ENCODE results near the gene RBM4B. TPM values are rescaled to one million over a fixed set of nuclear protein-coding genes. Genes with fewer than 3 reads are reported as not detected.

Gene RBM4B
- total and polyA plus RNA-seq, 4 donors: 7.1 to 13.8 (median 10.6) TPM

GRCh38 chr11:66646828-66647227 is 30.9 kb downstream of the RBM4B start:
- TF ChIP-seq RAD21 (IDR thresholded peaks at IDR 0.05): no peak
- TF ChIP-seq YY1 (IDR thresholded peaks at IDR 0.05): no peak
- no peak for TF ChIP-seq SP1 (IDR thresholded peaks at IDR 0.05)
- TF ChIP-seq EGR1 (IDR thresholded peaks at IDR 0.05; ENCODE audit: low read depth in 2 of 2): no peak
- TF ChIP-seq HNF4G (IDR thresholded peaks at IDR 0.05): no peak
- TF ChIP-seq TAF1 (conservative IDR thresholded peaks at IDR 0.05): no peak
- TF ChIP-seq, protein P1, sequence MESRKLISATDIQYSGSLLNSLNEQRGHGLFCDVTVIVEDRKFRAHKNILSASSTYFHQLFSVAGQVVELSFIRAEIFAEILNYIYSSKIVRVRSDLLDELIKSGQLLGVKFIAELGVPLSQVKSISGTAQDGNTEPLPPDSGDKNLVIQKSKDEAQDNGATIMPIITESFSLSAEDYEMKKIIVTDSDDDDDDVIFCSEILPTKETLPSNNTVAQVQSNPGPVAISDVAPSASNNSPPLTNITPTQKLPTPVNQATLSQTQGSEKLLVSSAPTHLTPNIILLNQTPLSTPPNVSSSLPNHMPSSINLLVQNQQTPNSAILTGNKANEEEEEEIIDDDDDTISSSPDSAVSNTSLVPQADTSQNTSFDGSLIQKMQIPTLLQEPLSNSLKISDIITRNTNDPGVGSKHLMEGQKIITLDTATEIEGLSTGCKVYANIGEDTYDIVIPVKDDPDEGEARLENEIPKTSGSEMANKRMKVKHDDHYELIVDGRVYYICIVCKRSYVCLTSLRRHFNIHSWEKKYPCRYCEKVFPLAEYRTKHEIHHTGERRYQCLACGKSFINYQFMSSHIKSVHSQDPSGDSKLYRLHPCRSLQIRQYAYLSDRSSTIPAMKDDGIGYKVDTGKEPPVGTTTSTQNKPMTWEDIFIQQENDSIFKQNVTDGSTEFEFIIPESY (IDR thresholded peaks at IDR 0.05): no peak
- TF ChIP-seq, protein P2, sequence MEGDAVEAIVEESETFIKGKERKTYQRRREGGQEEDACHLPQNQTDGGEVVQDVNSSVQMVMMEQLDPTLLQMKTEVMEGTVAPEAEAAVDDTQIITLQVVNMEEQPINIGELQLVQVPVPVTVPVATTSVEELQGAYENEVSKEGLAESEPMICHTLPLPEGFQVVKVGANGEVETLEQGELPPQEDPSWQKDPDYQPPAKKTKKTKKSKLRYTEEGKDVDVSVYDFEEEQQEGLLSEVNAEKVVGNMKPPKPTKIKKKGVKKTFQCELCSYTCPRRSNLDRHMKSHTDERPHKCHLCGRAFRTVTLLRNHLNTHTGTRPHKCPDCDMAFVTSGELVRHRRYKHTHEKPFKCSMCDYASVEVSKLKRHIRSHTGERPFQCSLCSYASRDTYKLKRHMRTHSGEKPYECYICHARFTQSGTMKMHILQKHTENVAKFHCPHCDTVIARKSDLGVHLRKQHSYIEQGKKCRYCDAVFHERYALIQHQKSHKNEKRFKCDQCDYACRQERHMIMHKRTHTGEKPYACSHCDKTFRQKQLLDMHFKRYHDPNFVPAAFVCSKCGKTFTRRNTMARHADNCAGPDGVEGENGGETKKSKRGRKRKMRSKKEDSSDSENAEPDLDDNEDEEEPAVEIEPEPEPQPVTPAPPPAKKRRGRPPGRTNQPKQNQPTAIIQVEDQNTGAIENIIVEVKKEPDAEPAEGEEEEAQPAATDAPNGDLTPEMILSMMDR (IDR thresholded peaks at IDR 0.05; ENCODE audit: low read depth, low read length, missing input control): no peak
- TF ChIP-seq RXRA (IDR thresholded peaks at IDR 0.05): no peak
- TF ChIP-seq, protein P3, sequence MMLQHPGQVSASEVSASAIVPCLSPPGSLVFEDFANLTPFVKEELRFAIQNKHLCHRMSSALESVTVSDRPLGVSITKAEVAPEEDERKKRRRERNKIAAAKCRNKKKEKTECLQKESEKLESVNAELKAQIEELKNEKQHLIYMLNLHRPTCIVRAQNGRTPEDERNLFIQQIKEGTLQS (IDR thresholded peaks at IDR 0.05): no peak
- TF ChIP-seq FOXA2 (IDR thresholded peaks at IDR 0.05): no peak
- TF ChIP-seq, protein P4, sequence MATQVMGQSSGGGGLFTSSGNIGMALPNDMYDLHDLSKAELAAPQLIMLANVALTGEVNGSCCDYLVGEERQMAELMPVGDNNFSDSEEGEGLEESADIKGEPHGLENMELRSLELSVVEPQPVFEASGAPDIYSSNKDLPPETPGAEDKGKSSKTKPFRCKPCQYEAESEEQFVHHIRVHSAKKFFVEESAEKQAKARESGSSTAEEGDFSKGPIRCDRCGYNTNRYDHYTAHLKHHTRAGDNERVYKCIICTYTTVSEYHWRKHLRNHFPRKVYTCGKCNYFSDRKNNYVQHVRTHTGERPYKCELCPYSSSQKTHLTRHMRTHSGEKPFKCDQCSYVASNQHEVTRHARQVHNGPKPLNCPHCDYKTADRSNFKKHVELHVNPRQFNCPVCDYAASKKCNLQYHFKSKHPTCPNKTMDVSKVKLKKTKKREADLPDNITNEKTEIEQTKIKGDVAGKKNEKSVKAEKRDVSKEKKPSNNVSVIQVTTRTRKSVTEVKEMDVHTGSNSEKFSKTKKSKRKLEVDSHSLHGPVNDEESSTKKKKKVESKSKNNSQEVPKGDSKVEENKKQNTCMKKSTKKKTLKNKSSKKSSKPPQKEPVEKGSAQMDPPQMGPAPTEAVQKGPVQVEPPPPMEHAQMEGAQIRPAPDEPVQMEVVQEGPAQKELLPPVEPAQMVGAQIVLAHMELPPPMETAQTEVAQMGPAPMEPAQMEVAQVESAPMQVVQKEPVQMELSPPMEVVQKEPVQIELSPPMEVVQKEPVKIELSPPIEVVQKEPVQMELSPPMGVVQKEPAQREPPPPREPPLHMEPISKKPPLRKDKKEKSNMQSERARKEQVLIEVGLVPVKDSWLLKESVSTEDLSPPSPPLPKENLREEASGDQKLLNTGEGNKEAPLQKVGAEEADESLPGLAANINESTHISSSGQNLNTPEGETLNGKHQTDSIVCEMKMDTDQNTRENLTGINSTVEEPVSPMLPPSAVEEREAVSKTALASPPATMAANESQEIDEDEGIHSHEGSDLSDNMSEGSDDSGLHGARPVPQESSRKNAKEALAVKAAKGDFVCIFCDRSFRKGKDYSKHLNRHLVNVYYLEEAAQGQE (IDR thresholded peaks at IDR 0.05): no peak
- Histone ChIP-seq H3K9ac (ENCODE audit: low read depth in 1 of 2, low read length in 2 of 2) (no peak overlapping the region), H3K4me3 (ENCODE audit: low read depth in 1 of 3, low read length in 3 of 3) (no peak overlapping the region), H3K36me3 (ENCODE audit: control insufficient read depth in 4 of 4, insufficient read depth in 3 of 4, low read depth in 1 of 4, low read length in 3 of 4) (peaks cover 17 to 71% (median 49%) of the 10 kb centered on the region in 4 donors), H3K27ac (ENCODE audit: low read depth in 1 of 2, low read length in 2 of 2) (no peak overlapping the region), H3K9me3 (ENCODE audit: control insufficient read depth in 4 of 4, low read length in 3 of 4) (no peaks in the 10 kb centered on the region), H3K27me3 (ENCODE audit: control insufficient read depth in 4 of 4, insufficient read depth in 4 of 4, low read length in 3 of 4) (no peaks in the 10 kb centered on the region), H3K4me1 (ENCODE audit: control insufficient read depth in 4 of 4, insufficient read depth in 4 of 4, low read length in 3 of 4) (peaks cover 6 to 34% (median 20%) of the 10 kb centered on the region in 4 donors)
- WGBS: 85% methylated on average over 4 of the region's 4 CpGs
- no peak for DNase-seq (ENCODE audit: low spot score)

- Histone ChIP-seq H3K9me3 (ENCODE audit: control insufficient read depth in 4 of 4, low read length in 3 of 4) (no peaks in the 10 kb centered on the region), H3K36me3 (ENCODE audit: control insufficient read depth in 4 of 4, insufficient read depth in 3 of 4, low read depth in 1 of 4, low read length in 3 of 4) (peaks cover 17 to 71% (median 53%) of the 10 kb centered on the region in 4 donors), H3K9ac (ENCODE audit: low read depth in 1 of 2, low read length in 2 of 2) (no peak overlapping the region), H3K27ac (ENCODE audit: low read depth in 1 of 2, low read length in 2 of 2) (no peak overlapping the region), H3K4me1 (ENCODE audit: control insufficient read depth in 4 of 4, insufficient read depth in 4 of 4, low read length in 3 of 4) (peaks cover 9 to 61% (median 47%) of the 10 kb centered on the region in 4 donors), H3K27me3 (ENCODE audit: control insufficient read depth in 4 of 4, insufficient read depth in 4 of 4, low read length in 3 of 4) (no peaks in the 10 kb centered on the region), H3K4me3 (ENCODE audit: low read depth in 1 of 3, low read length in 3 of 3) (no peak overlapping the region)
- WGBS: 93% methylated on average over 24 of the region's 24 CpGs
- no peak for DNase-seq (ENCODE audit: low spot score)
- TF ChIP-seq HNF4G (IDR thresholded peaks at IDR 0.05): no peak
- TF ChIP-seq, protein P1 (IDR thresholded peaks at IDR 0.05): no peak
Measured at GRCh38 chr11:66643745-66644437, 33.8 kb downstream of the RBM4B start.

Data from liver (tissue), 9 donors.